Measurements from ENCODE around the gene SMYD3. TPM values are rescaled to one million over a fixed set of nuclear protein-coding genes. Genes with fewer than 3 reads are reported as not detected.

Gene SMYD3
- total and polyA plus RNA-seq, 2 of the 13 experiments (the other 11 are each of a cell fraction or from before 2014, with no cell fraction given), result 27.7 to 35.8 TPM

- TF ChIP-seq ZSCAN29 (CRISPR knock-in tag; conservative IDR thresholded peaks at IDR 0.05) (0 out of 2 replicates have a peak, but pooled peaks have one; percentile 30), ZNF441 (CRISPR knock-in tag; IDR thresholded peaks at IDR 0.05; ENCODE audit: borderline replicate concordance) (peak; percentile 55; the same call in 1 of the 2 replicates), ZNF703 (CRISPR knock-in tag; IDR thresholded peaks at IDR 0.05; ENCODE audit: borderline replicate concordance) (no peak), PAWR (CRISPR knock-in tag; IDR thresholded peaks at IDR 0.05; ENCODE audit: borderline replicate concordance) (no peak), ZNF883 (CRISPR knock-in tag; IDR thresholded peaks at IDR 0.05; ENCODE audit: not compliant biosample characterization) (peak; percentile 25), FOSL1 (CRISPR knock-in tag; IDR thresholded peaks at IDR 0.05; ENCODE audit: borderline replicate concordance) (peak; percentile 25; the same call in 1 of the 2 replicates), ZNF547 (CRISPR knock-in tag; IDR thresholded peaks at IDR 0.05) (peak; percentile 46; the same call in 1 of the 2 replicates), ZNF558 (CRISPR knock-in tag; IDR thresholded peaks at IDR 0.05; ENCODE audit: borderline replicate concordance) (no peak), STAG1 (CRISPR knock-in tag; IDR thresholded peaks at IDR 0.05) (peak; percentile 16; the same call in 1 of the 2 replicates), NRL (CRISPR knock-in tag; IDR thresholded peaks at IDR 0.05; ENCODE audit: borderline replicate concordance) (peak; percentile 67; the same call in 1 of the 2 replicates), RBFOX2 (IDR thresholded peaks at IDR 0.05; ENCODE audit: low read depth, low read length) (no peak), ZNF18 (CRISPR knock-in tag; IDR thresholded peaks at IDR 0.05; ENCODE audit: insufficient replicate concordance) (peak; percentile 97), RXRB (CRISPR knock-in tag; IDR thresholded peaks at IDR 0.05; ENCODE audit: borderline replicate concordance) (0 out of 2 replicates have a peak, but pooled peaks have one; percentile 20), ARNTL (CRISPR knock-in tag; IDR thresholded peaks at IDR 0.05) (0 out of 2 replicates have a peak, but pooled peaks have one; percentile 2), SATB2 (CRISPR knock-in tag; IDR thresholded peaks at IDR 0.05) (no peak), CTCF (CRISPR knock-in tag; IDR thresholded peaks at IDR 0.05) (peak; percentile 33), IRF2 (CRISPR knock-in tag; IDR thresholded peaks at IDR 0.05) (0 out of 2 replicates have a peak, but pooled peaks have one; percentile 16), RARA (CRISPR knock-in tag; IDR thresholded peaks at IDR 0.05) (peak; percentile 54), AHDC1 (CRISPR knock-in tag; IDR thresholded peaks at IDR 0.05; ENCODE audit: borderline replicate concordance) (peak; percentile 67; the same call in 1 of the 2 replicates), XRCC5 (optimal IDR thresholded peaks at IDR 0.05; ENCODE audit: low read length) (peak; percentile 63), ZNF136 (CRISPR knock-in tag; IDR thresholded peaks at IDR 0.05; ENCODE audit: low read depth) (0 out of 2 replicates have a peak, but pooled peaks have one; percentile 69)
These were observed 287.5 kb downstream of the SMYD3 start (continued) for GRCh38 chr1:246219508-246220030.
